Endodermal cell (in vitro differentiated cells): ENCODE results near the gene IRGQ. TPM values are rescaled to one million over a fixed set of nuclear protein-coding genes. Genes with fewer than 3 reads are reported as not detected.

Experiments
- DNase-seq: peaks from one replicate; pipeline ENCODE4 v3.0.0-alpha.2; 2017
- H3K27ac ChIP-seq: 2 replicates; pipeline ENCODE4 v1.5.1; 2013; ENCODE audit warnings: mild to moderate bottlenecking, low read depth, low read length, moderate library complexity
- H3K27me3 ChIP-seq: 2 replicates; pipeline ENCODE4 v1.6.1; 2013; ENCODE audit warnings: mild to moderate bottlenecking, low read length, moderate library complexity; ENCODE audit not compliant: insufficient read depth, control insufficient read depth, poor library complexity, severe bottlenecking
- H3K36me3 ChIP-seq: 2 replicates; pipeline ENCODE4 v1.7.0; 2013; ENCODE audit warnings: mild to moderate bottlenecking, low read length, moderate library complexity; ENCODE audit not compliant: control insufficient read depth, insufficient read depth
- H3K4me1 ChIP-seq: one replicate; pipeline ENCODE4 v1.7.0; 2013; ENCODE audit warnings: low read length; ENCODE audit not compliant: control insufficient read depth, insufficient read depth
- H3K4me3 ChIP-seq: 2 replicates; pipeline ENCODE4 v1.5.1; 2013; ENCODE audit warnings: mild to moderate bottlenecking, low read length, moderate library complexity
- H3K9ac ChIP-seq: 2 replicates; pipeline ENCODE4 v1.6.1; 2013; ENCODE audit warnings: mild to moderate bottlenecking, low read length, moderate library complexity; ENCODE audit not compliant: poor library complexity, severe bottlenecking; ENCODE audit errors: extremely low read depth
- H3K9me3 ChIP-seq: 2 replicates; pipeline ENCODE4 v1.6.1; 2013; ENCODE audit warnings: mild to moderate bottlenecking, low read length, moderate library complexity; ENCODE audit not compliant: control insufficient read depth
- H3K27ac Mint-ChIP-seq: 2 replicates; pipeline ENCODE4 v1.8.0; 2020; ENCODE audit warnings: mixed read lengths
- H3K27me3 Mint-ChIP-seq: 2 replicates; pipeline ENCODE4 v1.8.0; 2021; ENCODE audit warnings: mild to moderate bottlenecking, mixed read lengths; ENCODE audit not compliant: insufficient read depth
- H3K36me3 Mint-ChIP-seq: 2 replicates; pipeline ENCODE4 v1.8.0; 2020; ENCODE audit warnings: low read depth, mixed read lengths
- H3K4me1 Mint-ChIP-seq: 2 replicates; pipeline ENCODE4 v1.8.0; 2020; ENCODE audit warnings: mixed read lengths
- H3K4me3 Mint-ChIP-seq: 2 replicates; pipeline ENCODE4 v1.8.0; 2020; ENCODE audit warnings: mild to moderate bottlenecking, moderate library complexity, mixed read lengths
- H3K9me3 Mint-ChIP-seq: 2 replicates; pipeline ENCODE4 v1.8.0; 2020; ENCODE audit warnings: mild to moderate bottlenecking, mixed read lengths
- CTCF ChIP-seq: fragments of 200-600 bp; sonication (generic); conservative IDR thresholded peaks from 2 replicates; pipeline ENCODE4 v1.5.0; 2021; ENCODE audit warnings: antibody characterized with exemption, mild to moderate bottlenecking
- WGBS, 2 experiments: methylation state at CpG; one replicate each; pipeline versions ENCODE4 v1.1.5 to v1.1.7; 2013; ENCODE audit warnings: missing lambda C conversion rate in 2 of 2, mixed read lengths in 1 of 2; ENCODE audit not compliant: insufficient coverage in 1 of 2, insufficient read length in 1 of 2; 5-methylcytosine and 5-hydroxymethylcytosine counted together
- total RNA-seq, 2 donors: library from RNA; stranded (reverse); fragmentation: NEBNext Ultra II Directional in 1 of 2; extraction: Animal tissue kit (Norgen Biotek cat#: 25700) in 1 of 2; gene quantifications; 2 replicates in 1 of 2; 3 replicates in 1 of 2; pipeline ENCODE4 v1.2.1, GENCODE V29; 2021

Gene IRGQ
- total RNA-seq, 2 donors from 2014 or later = 39.7 to 46.0 TPM

- Histone ChIP-seq H3K9ac (no peak overlapping the region), H3K4me3 (no peak overlapping the region), H3K27me3 (no peaks in the 10 kb centered on the region), H3K9me3 (no peaks in the 10 kb centered on the region), H3K4me1 (peaks cover 4% of the 10 kb centered on the region), H3K36me3 (peaks cover 5% of the 10 kb centered on the region), H3K27ac (no peak overlapping the region)
- no peak for TF ChIP-seq CTCF
- H3K4me3 Mint-ChIP-seq = peak overlapping the region; percentile 78
- H3K4me1 Mint-ChIP-seq = peaks cover 34% of the 10 kb centered on the region
- no peaks in the 10 kb centered on the region for H3K9me3 Mint-ChIP-seq
- peaks cover 5% of the 10 kb centered on the region for H3K27me3 Mint-ChIP-seq
- DNase-seq = no peak
- H3K36me3 Mint-ChIP-seq = peaks cover 7% of the 10 kb centered on the region
- 77 to 94% methylated on average over 3 of the region's 3 CpGs for WGBS, 2 experiments
- no peak overlapping the region for H3K27ac Mint-ChIP-seq
Measured at GRCh38 chr19:43578787-43579186, 17.1 kb downstream of the IRGQ start.

DNA sequence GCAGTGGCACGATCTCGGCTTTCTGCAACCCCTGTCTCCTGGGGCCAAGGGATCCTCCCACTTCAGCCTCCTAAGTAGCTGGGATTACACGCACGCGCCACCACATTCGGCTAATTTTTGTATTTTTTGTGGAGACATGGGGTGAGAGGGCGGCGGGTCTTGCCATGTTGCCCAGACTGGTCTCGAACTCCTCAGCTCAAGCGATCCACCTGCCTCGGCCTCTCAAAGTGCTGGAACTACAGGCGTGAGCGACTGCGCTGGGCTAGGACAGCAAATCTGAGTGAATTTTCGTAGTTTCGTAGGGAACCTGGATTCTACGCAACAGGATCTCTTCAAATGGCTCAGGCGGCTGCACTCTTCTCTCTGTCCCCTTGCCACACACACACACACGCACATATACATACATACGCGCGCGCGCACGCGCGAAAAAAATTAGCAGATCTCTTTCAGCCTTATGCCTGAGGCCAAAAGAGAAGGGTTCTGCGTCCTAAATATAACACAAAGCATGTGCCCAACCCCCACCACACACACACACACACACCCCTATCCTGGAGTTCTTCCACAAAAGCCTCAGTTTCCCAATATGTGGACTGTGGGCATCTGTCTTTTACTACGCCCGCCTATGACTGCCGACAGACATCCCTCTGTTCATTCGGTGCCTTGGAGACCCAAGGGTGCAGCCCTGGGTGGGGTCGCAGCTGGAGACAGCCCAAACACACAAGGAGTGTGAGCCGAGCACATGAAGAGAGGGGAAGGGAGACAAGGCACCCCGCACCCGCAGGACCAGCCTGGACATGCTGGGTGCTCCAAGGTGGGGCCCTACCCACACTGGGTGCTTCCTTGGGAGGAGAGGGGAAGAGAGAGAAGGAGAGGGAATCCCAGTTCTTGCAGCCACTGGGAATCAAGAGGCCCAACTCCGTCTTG lies 19.7 kb downstream of the IRGQ start:
- peaks cover 4% of the 10 kb centered on the region for H3K4me1 ChIP-seq
- Mint-ChIP-seq H3K4me1 (peaks cover 25% of the 10 kb centered on the region), H3K9me3 (no peaks in the 10 kb centered on the region), H3K27me3 (peaks cover 5% of the 10 kb centered on the region), H3K4me3 (peak overlapping the region; percentile 94), H3K27ac (peak overlapping the region; percentile 96), H3K36me3 (peaks cover 17% of the 10 kb centered on the region)
- H3K4me3 ChIP-seq = peak overlapping the region; percentile 59
- DNase-seq = no peak
- no peaks in the 10 kb centered on the region for H3K9me3 ChIP-seq
- no peak for TF ChIP-seq CTCF
- H3K36me3 ChIP-seq = peaks cover 21% of the 10 kb centered on the region
- peak overlapping the region; percentile 50 for H3K27ac ChIP-seq
- WGBS, 2 experiments = 86 to 89% methylated on average over 22 to 37 of the region's 37 CpGs
- peak overlapping the region; percentile 33 for H3K9ac ChIP-seq
- H3K27me3 ChIP-seq = no peaks in the 10 kb centered on the region

GRCh38 chr19:43575156-43575950 lies 20.6 kb downstream of the IRGQ start, which contains the start of the genes PINLYP and XRCC1:
Gene PINLYP, plus strand, starts transcription at chr19:43575801. Its CDS starts 1,391 bp downstream, at chr19:43577192.
Gene XRCC1, minus strand, starts transcription at chr19:43575527. Its CDS starts 69 bp downstream, at chr19:43575458.
- H3K9me3 ChIP-seq = no peaks in the 10 kb centered on the region
- H3K4me3 Mint-ChIP-seq = peak within 1 kb of the TSS; percentile 94
- peaks cover 26% of the 10 kb centered on the region for H3K36me3 Mint-ChIP-seq
- TF ChIP-seq CTCF = no peak
- H3K4me3 ChIP-seq = peak within 1 kb of the TSS; percentile 99
- H3K27me3 ChIP-seq = no peaks in the 10 kb centered on the region
- WGBS, 2 experiments = 1% methylated on average over 19 to 51 of the region's 51 CpGs
- peaks cover 5% of the 10 kb centered on the region for H3K27me3 Mint-ChIP-seq
- H3K27ac ChIP-seq = peak within 1 kb of the TSS; percentile 50
- peak within 1 kb of the TSS; percentile 91 for H3K9ac ChIP-seq
- H3K4me1 ChIP-seq = peaks cover 4% of the 10 kb centered on the region
- no peaks in the 10 kb centered on the region for H3K9me3 Mint-ChIP-seq
- DNase-seq = peak; percentile 99
- H3K4me1 Mint-ChIP-seq = peaks cover 25% of the 10 kb centered on the region
- peaks cover 21% of the 10 kb centered on the region for H3K36me3 ChIP-seq
- peak within 1 kb of the TSS; percentile 96 for H3K27ac Mint-ChIP-seq
